Measurements from ENCODE around the gene ITGAV. TPM values are rescaled to one million over a fixed set of nuclear protein-coding genes. Genes with fewer than 3 reads are reported as not detected.

Gene ITGAV
- total RNA-seq, 2 donors from 2014 or later: 31.6 to 54.6 TPM

GRCh38 chr2:186614373-186614772 is 24.5 kb downstream of the ITGAV start:
- no peaks in the 10 kb centered on the region for H3K4me1 ChIP-seq
- no peaks in the 10 kb centered on the region for H3K9me3 ChIP-seq
- no peak overlapping the region for H3K4me3 ChIP-seq
- H3K9ac ChIP-seq (ENCODE audit: low read depth in 2 of 2, low read length in 2 of 2): no peak overlapping the region
- no peak for DNase-seq
- no peaks in the 10 kb centered on the region for H3K36me3 ChIP-seq
- no peak overlapping the region for H3K27ac ChIP-seq
- no peaks in the 10 kb centered on the region for H3K27me3 ChIP-seq
- TF ChIP-seq CTCF (IDR thresholded peaks at IDR 0.05): no peak
- intact Hi-C loops (cut with DNase I): no loop called here

- H3K4me3 ChIP-seq: no peak overlapping the region
- H3K27ac ChIP-seq: no peak overlapping the region
- no peak overlapping the region for H3K9ac ChIP-seq (ENCODE audit: low read depth in 2 of 2, low read length in 2 of 2)
- no peaks in the 10 kb centered on the region for H3K9me3 ChIP-seq
- no peak for TF ChIP-seq CTCF (IDR thresholded peaks at IDR 0.05)
- no peaks in the 10 kb centered on the region for H3K4me1 ChIP-seq
- no peak for DNase-seq
- intact Hi-C loops (cut with DNase I): no loop called here
- H3K36me3 ChIP-seq: no peaks in the 10 kb centered on the region
- H3K27me3 ChIP-seq: no peaks in the 10 kb centered on the region
These were observed 27.3 kb downstream of the ITGAV start for GRCh38 chr2:186617148-186617547.

GRCh38 chr2:186617771-186618170 is 27.9 kb downstream of the ITGAV start:
- no peaks in the 10 kb centered on the region for H3K27me3 ChIP-seq
- no peak for TF ChIP-seq CTCF (IDR thresholded peaks at IDR 0.05)
- no peak overlapping the region for H3K9ac ChIP-seq (ENCODE audit: low read depth in 2 of 2, low read length in 2 of 2)
- no peak overlapping the region for H3K4me3 ChIP-seq
- no peaks in the 10 kb centered on the region for H3K9me3 ChIP-seq
- no peaks in the 10 kb centered on the region for H3K36me3 ChIP-seq
- H3K4me1 ChIP-seq: no peaks in the 10 kb centered on the region
- intact Hi-C loops (cut with DNase I): no loop called here
- DNase-seq: no peak
- no peak overlapping the region for H3K27ac ChIP-seq

- DNase-seq: no peak
- Histone ChIP-seq H3K9me3 (no peaks in the 10 kb centered on the region), H3K4me3 (no peak overlapping the region), H3K36me3 (no peaks in the 10 kb centered on the region), H3K9ac (ENCODE audit: low read depth in 2 of 2, low read length in 2 of 2) (no peak overlapping the region), H3K27me3 (no peaks in the 10 kb centered on the region), H3K27ac (no peak overlapping the region), H3K4me1 (no peaks in the 10 kb centered on the region)
- TF ChIP-seq CTCF (IDR thresholded peaks at IDR 0.05): no peak
- intact Hi-C loops (cut with DNase I): no loop called here
These were observed 28.8 kb downstream of the ITGAV start for GRCh38 chr2:186618696-186619095.

- Histone ChIP-seq H3K9me3 (no peaks in the 10 kb centered on the region), H3K4me3 (no peak overlapping the region), H3K9ac (ENCODE audit: low read depth in 2 of 2, low read length in 2 of 2) (no peak overlapping the region), H3K36me3 (no peaks in the 10 kb centered on the region), H3K27ac (no peak overlapping the region), H3K27me3 (no peaks in the 10 kb centered on the region), H3K4me1 (no peaks in the 10 kb centered on the region)
- DNase-seq: no peak
- intact Hi-C loops (cut with DNase I): no loop called here
- TF ChIP-seq CTCF (IDR thresholded peaks at IDR 0.05): no peak
These were observed 33.2 kb downstream of the ITGAV start for GRCh38 chr2:186623084-186623483.

GRCh38 chr2:186624276-186624675 is 34.4 kb downstream of the ITGAV start:
- H3K9ac ChIP-seq (ENCODE audit: low read depth in 2 of 2, low read length in 2 of 2): no peak overlapping the region
- no peaks in the 10 kb centered on the region for H3K4me1 ChIP-seq
- no peak overlapping the region for H3K27ac ChIP-seq
- H3K9me3 ChIP-seq: no peaks in the 10 kb centered on the region
- no peak overlapping the region for H3K4me3 ChIP-seq
- no peaks in the 10 kb centered on the region for H3K36me3 ChIP-seq
- no peaks in the 10 kb centered on the region for H3K27me3 ChIP-seq
- no peak for TF ChIP-seq CTCF (IDR thresholded peaks at IDR 0.05)
- intact Hi-C loops (cut with DNase I): no loop called here
- DNase-seq: no peak

All from colonic mucosa (tissue), 4 donors.